Astrocyte (in vitro differentiated cells and primary cell): ENCODE measurements around the gene GEN1. TPM values are rescaled to one million over a fixed set of nuclear protein-coding genes. Genes with fewer than 3 reads are reported as not detected.
A peak's percentile ranks its signal among the peaks of the same experiment; 100 is the strongest.

Experiments used
- DNase-seq: peaks from one replicate; pipeline ENCODE4 v3.0.0-alpha.2; 2010; ENCODE audit warnings: low read depth
- FAIRE-seq: peaks from 2 replicates; lab custom pipeline; 2011; peaks lifted over from hg19 to GRCh38; lab: Jason Lieb, UNC
- H2AFZ ChIP-seq: 2 replicates; pipeline ENCODE4 v1.6.0; 2012; ENCODE audit warnings: low read depth, low read length, inconsistent platforms
- H3K27ac ChIP-seq: 2 replicates; pipeline ENCODE4 v1.5.1; 2011; ENCODE audit warnings: low read depth, low read length, inconsistent platforms
- H3K27me3 ChIP-seq: 2 replicates; pipeline ENCODE4 v1.6.0; 2011; ENCODE audit warnings: low read length, inconsistent platforms; ENCODE audit not compliant: insufficient read depth
- H3K36me3 ChIP-seq: 2 replicates; pipeline ENCODE4 v1.5.1; 2011; ENCODE audit warnings: low read length, inconsistent platforms; ENCODE audit not compliant: insufficient read depth
- H3K4me1 ChIP-seq: 2 replicates; pipeline ENCODE4 v1.5.1; 2011; ENCODE audit warnings: low read length, inconsistent platforms; ENCODE audit not compliant: insufficient read depth
- H3K4me2 ChIP-seq: 2 replicates; pipeline ENCODE4 v1.6.0; 2012; ENCODE audit warnings: low read length, inconsistent platforms
- H3K4me3 ChIP-seq: 2 replicates; pipeline ENCODE4 v1.5.1; 2011; ENCODE audit warnings: low read depth, mild to moderate bottlenecking, low read length, inconsistent platforms; ENCODE audit not compliant: insufficient read depth
- H3K79me2 ChIP-seq: 2 replicates; pipeline ENCODE4 v1.6.0; 2012; ENCODE audit warnings: mild to moderate bottlenecking, low read length, inconsistent platforms; ENCODE audit not compliant: insufficient read depth
- H3K9ac ChIP-seq: 2 replicates; pipeline ENCODE4 v1.6.0; 2012; ENCODE audit warnings: mild to moderate bottlenecking, low read length, inconsistent platforms
- H3K9me3 ChIP-seq: 2 replicates; pipeline ENCODE4 v1.5.1; 2012; ENCODE audit warnings: low read depth, mild to moderate bottlenecking, low read length, inconsistent platforms; ENCODE audit not compliant: insufficient read depth
- H4K20me1 ChIP-seq: 2 replicates; pipeline ENCODE4 v1.6.0; 2012; ENCODE audit warnings: low read length, inconsistent platforms; ENCODE audit not compliant: insufficient read depth
- H3K27ac Mint-ChIP-seq: one replicate; pipeline ENCODE4 v1.8.0; 2021; ENCODE audit warnings: mild to moderate bottlenecking, mixed read lengths; ENCODE audit not compliant: unreplicated experiment
- H3K27me3 Mint-ChIP-seq: one replicate; pipeline ENCODE4 v1.8.0; 2021; ENCODE audit warnings: low read depth, mixed read lengths; ENCODE audit not compliant: unreplicated experiment
- H3K36me3 Mint-ChIP-seq: one replicate; pipeline ENCODE4 v1.8.0; 2021; ENCODE audit warnings: low read depth, mixed read lengths; ENCODE audit not compliant: unreplicated experiment
- H3K4me1 Mint-ChIP-seq: one replicate; pipeline ENCODE4 v1.8.0; 2021; ENCODE audit warnings: low read depth, mixed read lengths; ENCODE audit not compliant: unreplicated experiment
- H3K4me3 Mint-ChIP-seq: one replicate; pipeline ENCODE4 v1.8.0; 2021; ENCODE audit warnings: mild to moderate bottlenecking, moderate library complexity, mixed read lengths; ENCODE audit not compliant: unreplicated experiment
- H3K9me3 Mint-ChIP-seq: one replicate; pipeline ENCODE4 v1.8.0; 2021; ENCODE audit warnings: mild to moderate bottlenecking, mixed read lengths; ENCODE audit not compliant: unreplicated experiment
- EZH2 ChIP-seq: IDR thresholded peaks from 2 replicates; pipeline ENCODE4 v1.6.1; 2012; ENCODE audit warnings: mild to moderate bottlenecking, low read length, inconsistent platforms; ENCODE audit not compliant: insufficient read depth
- total RNA-seq: library from RNA; stranded (reverse); gene quantifications from 2 replicates; pipeline ENCODE4 v1.2.1, GENCODE V29; 2021
- TF ChIP-seq, protein P1 (sequence below): IDR thresholded peaks from 2 replicates; pipeline ENCODE4 v1.5.1; 2011; ENCODE audit warnings: low read depth, mild to moderate bottlenecking, inconsistent platforms, low read length, moderate library complexity; ENCODE audit not compliant: insufficient read depth

The GEN1 gene
- total RNA-seq, 1 donor from 2014 or later = 9.1 TPM

DNA sequence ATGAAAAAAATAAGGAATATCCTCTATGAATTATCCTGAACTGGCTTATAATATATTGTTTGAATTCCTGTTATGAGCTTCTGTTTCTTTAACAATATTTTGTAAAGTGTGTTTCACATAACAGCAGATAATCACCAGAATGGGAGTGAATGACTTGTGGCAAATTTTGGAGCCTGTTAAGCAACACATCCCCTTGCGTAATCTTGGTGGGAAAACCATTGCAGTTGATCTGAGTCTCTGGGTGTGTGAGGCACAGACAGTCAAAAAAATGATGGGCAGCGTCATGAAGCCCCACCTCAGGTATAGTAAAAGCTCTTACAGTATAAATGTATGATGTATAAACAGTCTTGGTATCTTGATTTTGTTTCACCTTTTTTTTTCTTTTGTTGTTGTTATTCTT lies 5.9 kb downstream of the GEN1 start:
- no peak for FAIRE-seq
- H3K79me2 ChIP-seq = peaks cover 55% of the 10 kb centered on the region
- H3K4me1 ChIP-seq = peaks cover 16% of the 10 kb centered on the region
- no peak overlapping the region for H3K4me3 Mint-ChIP-seq
- no peaks in the 10 kb centered on the region for H3K36me3 Mint-ChIP-seq
- H4K20me1 ChIP-seq = no peaks in the 10 kb centered on the region
- no peak overlapping the region for H3K4me3 ChIP-seq
- no peak for DNase-seq
- H3K9ac ChIP-seq = no peak overlapping the region
- no peaks in the 10 kb centered on the region for H3K27me3 ChIP-seq
- TF ChIP-seq, protein P1, sequence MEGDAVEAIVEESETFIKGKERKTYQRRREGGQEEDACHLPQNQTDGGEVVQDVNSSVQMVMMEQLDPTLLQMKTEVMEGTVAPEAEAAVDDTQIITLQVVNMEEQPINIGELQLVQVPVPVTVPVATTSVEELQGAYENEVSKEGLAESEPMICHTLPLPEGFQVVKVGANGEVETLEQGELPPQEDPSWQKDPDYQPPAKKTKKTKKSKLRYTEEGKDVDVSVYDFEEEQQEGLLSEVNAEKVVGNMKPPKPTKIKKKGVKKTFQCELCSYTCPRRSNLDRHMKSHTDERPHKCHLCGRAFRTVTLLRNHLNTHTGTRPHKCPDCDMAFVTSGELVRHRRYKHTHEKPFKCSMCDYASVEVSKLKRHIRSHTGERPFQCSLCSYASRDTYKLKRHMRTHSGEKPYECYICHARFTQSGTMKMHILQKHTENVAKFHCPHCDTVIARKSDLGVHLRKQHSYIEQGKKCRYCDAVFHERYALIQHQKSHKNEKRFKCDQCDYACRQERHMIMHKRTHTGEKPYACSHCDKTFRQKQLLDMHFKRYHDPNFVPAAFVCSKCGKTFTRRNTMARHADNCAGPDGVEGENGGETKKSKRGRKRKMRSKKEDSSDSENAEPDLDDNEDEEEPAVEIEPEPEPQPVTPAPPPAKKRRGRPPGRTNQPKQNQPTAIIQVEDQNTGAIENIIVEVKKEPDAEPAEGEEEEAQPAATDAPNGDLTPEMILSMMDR = no peak
- TF ChIP-seq EZH2 = no peak
- no peak overlapping the region for H3K27ac ChIP-seq
- H2AFZ ChIP-seq = no peak overlapping the region
- peaks cover 6% of the 10 kb centered on the region for H3K4me1 Mint-ChIP-seq
- no peaks in the 10 kb centered on the region for H3K9me3 ChIP-seq
- peaks cover 4% of the 10 kb centered on the region for H3K36me3 ChIP-seq
- no peak overlapping the region for H3K4me2 ChIP-seq
- H3K27me3 Mint-ChIP-seq = no peaks in the 10 kb centered on the region
- H3K27ac Mint-ChIP-seq = no peak overlapping the region
- H3K9me3 Mint-ChIP-seq = no peaks in the 10 kb centered on the region

DNA sequence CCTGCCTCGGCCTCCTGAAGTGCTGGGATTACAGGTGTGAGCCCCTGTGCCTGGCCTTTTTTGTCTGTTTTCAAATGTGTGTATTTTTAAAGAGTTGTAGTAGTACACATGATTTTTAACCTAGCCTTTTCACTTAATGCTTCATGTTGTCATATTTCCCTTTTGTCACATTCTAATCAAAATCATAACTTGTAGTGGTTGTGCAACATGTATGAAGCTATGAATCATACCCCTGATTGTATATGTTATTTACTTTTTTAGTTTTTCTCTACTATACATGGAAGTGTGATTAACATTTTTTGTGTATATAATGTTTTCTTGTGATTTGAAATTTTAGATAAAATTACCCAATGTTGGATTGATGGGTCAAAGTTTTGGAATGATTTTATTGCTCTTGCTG lies 8.5 kb downstream of the GEN1 start:
- Mint-ChIP-seq H3K27me3 (no peaks in the 10 kb centered on the region), H3K27ac (no peak overlapping the region), H3K36me3 (no peaks in the 10 kb centered on the region), H3K4me3 (no peak overlapping the region), H3K9me3 (no peaks in the 10 kb centered on the region), H3K4me1 (no peaks in the 10 kb centered on the region)
- no peak overlapping the region for H3K27ac ChIP-seq
- no peaks in the 10 kb centered on the region for H4K20me1 ChIP-seq
- H3K9ac ChIP-seq = no peak overlapping the region
- no peaks in the 10 kb centered on the region for H3K9me3 ChIP-seq
- H2AFZ ChIP-seq = no peak overlapping the region
- no peaks in the 10 kb centered on the region for H3K27me3 ChIP-seq
- TF ChIP-seq, protein P1 = no peak
- TF ChIP-seq EZH2 = no peak
- H3K4me1 ChIP-seq = peaks cover under 1% of the 10 kb centered on the region
- FAIRE-seq = no peak
- H3K4me3 ChIP-seq = no peak overlapping the region
- H3K4me2 ChIP-seq = no peak overlapping the region
- H3K79me2 ChIP-seq = peaks cover 28% of the 10 kb centered on the region
- peaks cover 8% of the 10 kb centered on the region for H3K36me3 ChIP-seq
- DNase-seq = no peak

DNA sequence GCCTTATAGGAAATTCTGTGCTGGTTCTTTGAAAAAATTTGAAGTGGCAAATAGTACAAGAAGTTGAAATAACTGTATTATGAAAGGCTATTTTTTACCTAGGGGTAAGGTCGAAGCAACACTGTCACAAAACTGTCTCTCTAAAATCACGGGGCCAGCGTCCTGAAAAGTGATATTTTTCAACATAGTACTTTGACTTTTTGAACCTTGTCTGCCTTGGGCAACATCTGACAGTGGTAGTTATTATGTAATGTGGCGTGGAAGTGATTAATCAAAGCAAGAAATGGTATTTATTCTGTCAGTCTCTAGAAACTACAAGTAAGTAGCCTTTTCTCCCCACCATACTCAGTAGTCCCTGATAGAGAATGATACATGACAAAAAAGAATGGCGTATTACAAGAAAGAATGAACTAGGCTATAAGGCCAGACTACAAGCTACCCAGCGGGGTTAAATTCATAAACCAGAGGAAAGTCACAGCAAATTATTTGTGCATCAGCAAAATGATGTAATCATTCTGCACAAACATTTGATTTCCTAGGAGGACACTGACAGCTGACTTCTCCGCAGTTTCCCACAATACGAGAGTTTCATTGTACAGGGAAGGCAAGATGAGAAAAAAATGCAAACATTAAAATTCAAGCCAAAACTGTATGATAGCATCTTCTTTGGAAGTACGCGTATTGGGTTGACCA lies 9.8 kb downstream of the GEN1 start:
- Mint-ChIP-seq H3K27me3 (no peaks in the 10 kb centered on the region), H3K9me3 (no peaks in the 10 kb centered on the region), H3K4me1 (no peaks in the 10 kb centered on the region), H3K4me3 (no peak overlapping the region), H3K36me3 (no peaks in the 10 kb centered on the region), H3K27ac (no peak overlapping the region)
- Histone ChIP-seq H3K4me2 (no peak overlapping the region), H3K27ac (no peak overlapping the region), H3K79me2 (peaks cover 15% of the 10 kb centered on the region), H2AFZ (no peak overlapping the region), H4K20me1 (no peaks in the 10 kb centered on the region), H3K9ac (no peak overlapping the region), H3K4me1 (no peaks in the 10 kb centered on the region), H3K4me3 (no peak overlapping the region), H3K27me3 (no peaks in the 10 kb centered on the region), H3K36me3 (peaks cover 8% of the 10 kb centered on the region), H3K9me3 (no peaks in the 10 kb centered on the region)
- FAIRE-seq (peak; percentile 13), DNase-seq (no peak)
- TF ChIP-seq EZH2 = no peak
- TF ChIP-seq, protein P1 = no peak
